Measurements from ENCODE around the gene PIK3C3. TPM values are rescaled to one million over a fixed set of nuclear protein-coding genes. Genes with fewer than 3 reads are reported as not detected.
A peak's percentile ranks its signal among the peaks of the same experiment; 100 is the strongest.

Gene PIK3C3
- total RNA-seq, 1 donor from 2014 or later, result 65.3 TPM

- ChIA-PET POLR2A (interaction anchor here (0.6 kb wide), 1 partner anchor 13 kb away, joined by 3 read pairs; the partner anchor contains the start of gene PIK3C3), CTCF (no interaction called here)
- Mint-ChIP-seq H3K27ac (no peak overlapping the region), H3K36me3 (ENCODE audit: low read depth) (no peaks in the 10 kb centered on the region), H3K4me3 (no peak overlapping the region), H3K27me3 (peaks cover 31% of the 10 kb centered on the region), H3K9me3 (no peaks in the 10 kb centered on the region), H3K4me1 (peaks cover 3% of the 10 kb centered on the region)
- TF ChIP-seq CTCF (IDR thresholded peaks at IDR 0.05), result no peak
- DNase-seq (no peak), ATAC-seq (ENCODE audit: low read depth) (no peak)
- intact Hi-C loops (cut with micrococcal nuclease), result no loop called here
Measured at GRCh38 chr18:41942254-41942653, 12.8 kb upstream of the PIK3C3 start.

GRCh38 chr18:41948544-41949110 lies 6.4 kb upstream of the PIK3C3 start:
- H3K27ac Mint-ChIP-seq, result no peak overlapping the region
- H3K4me1 Mint-ChIP-seq, result no peaks in the 10 kb centered on the region
- ChIA-PET POLR2A (no interaction called here), CTCF (no interaction called here)
- H3K4me3 Mint-ChIP-seq, result no peak overlapping the region
- H3K9me3 Mint-ChIP-seq, result no peaks in the 10 kb centered on the region
- no peak for ATAC-seq (ENCODE audit: low read depth)
- intact Hi-C loops (cut with micrococcal nuclease), result no loop called here
- H3K36me3 Mint-ChIP-seq (ENCODE audit: low read depth), result no peaks in the 10 kb centered on the region
- no peak for TF ChIP-seq CTCF (IDR thresholded peaks at IDR 0.05)
- peaks cover 45% of the 10 kb centered on the region for H3K27me3 Mint-ChIP-seq
- no peak for DNase-seq

- ATAC-seq (ENCODE audit: low read depth) (no peak), DNase-seq (no peak)
- intact Hi-C loops (cut with micrococcal nuclease), result no loop called here
- TF ChIP-seq CTCF (IDR thresholded peaks at IDR 0.05), result no peak
- POLR2A ChIA-PET, result no interaction called here
- Mint-ChIP-seq H3K9me3 (no peaks in the 10 kb centered on the region), H3K36me3 (ENCODE audit: low read depth) (no peaks in the 10 kb centered on the region), H3K27me3 (peaks cover 44% of the 10 kb centered on the region), H3K4me1 (no peaks in the 10 kb centered on the region), H3K27ac (no peak overlapping the region), H3K4me3 (no peak overlapping the region)
- CTCF ChIA-PET, result no interaction called here
Measured at GRCh38 chr18:41949206-41949920, 5.7 kb upstream of the PIK3C3 start.

GRCh38 chr18:41955688-41956087 lies 654 bp downstream of the PIK3C3 start:
- ChIA-PET CTCF (no interaction called here), POLR2A (no interaction called here)
- peaks cover 34% of the 10 kb centered on the region for H3K36me3 Mint-ChIP-seq (ENCODE audit: low read depth)
- peak overlapping the region; percentile 98 for H3K27ac Mint-ChIP-seq
- H3K27me3 Mint-ChIP-seq, result peaks cover 13% of the 10 kb centered on the region
- peaks cover 41% of the 10 kb centered on the region for H3K4me1 Mint-ChIP-seq
- no peak for ATAC-seq (ENCODE audit: low read depth)
- H3K9me3 Mint-ChIP-seq, result no peaks in the 10 kb centered on the region
- TF ChIP-seq CTCF (IDR thresholded peaks at IDR 0.05), result no peak
- intact Hi-C loops (cut with micrococcal nuclease), result no loop called here
- DNase-seq, result no peak
- H3K4me3 Mint-ChIP-seq, result peak overlapping the region; percentile 100

- ATAC-seq (ENCODE audit: low read depth), result no peak
- Mint-ChIP-seq H3K27ac (no peak overlapping the region), H3K36me3 (ENCODE audit: low read depth) (peaks cover 56% of the 10 kb centered on the region), H3K27me3 (no peaks in the 10 kb centered on the region), H3K4me3 (no peak overlapping the region), H3K4me1 (peaks cover 44% of the 10 kb centered on the region), H3K9me3 (no peaks in the 10 kb centered on the region)
- ChIA-PET POLR2A (no interaction called here), CTCF (no interaction called here)
- intact Hi-C loops (cut with micrococcal nuclease), result no loop called here
- TF ChIP-seq CTCF (IDR thresholded peaks at IDR 0.05), result no peak
- no peak for DNase-seq
Measured at GRCh38 chr18:41959045-41959444, 4.0 kb downstream of the PIK3C3 start.
